ENCODE measurements around the gene NIT1.

Gene NIT1

DNA sequence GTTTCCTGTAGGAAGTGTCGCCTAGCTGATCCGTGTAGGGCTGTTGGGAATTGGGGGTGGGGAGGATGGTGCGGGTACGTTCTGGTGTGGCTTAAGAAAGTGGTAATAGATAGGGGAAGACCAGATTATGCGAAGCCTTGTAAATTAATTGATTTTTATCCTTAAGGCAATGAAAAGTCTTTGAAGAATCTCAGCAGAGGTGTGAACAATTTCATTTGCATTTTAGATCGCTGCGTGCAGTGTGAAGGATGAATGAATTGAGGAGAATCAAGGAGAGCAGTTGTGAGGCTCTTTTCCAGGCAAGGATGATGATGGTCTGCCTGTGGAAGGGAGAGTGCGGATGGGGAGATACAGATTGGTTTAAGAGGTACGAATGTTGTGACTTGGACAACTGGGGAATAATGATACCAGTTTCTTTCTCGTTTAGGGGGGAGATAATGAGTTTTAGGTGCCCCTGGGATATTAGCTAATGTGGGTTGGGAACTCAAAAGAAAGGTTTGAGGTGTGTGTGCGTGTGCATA is 15.4 kb downstream of the NIT1 start:
- TF ChIP-seq, protein P1, sequence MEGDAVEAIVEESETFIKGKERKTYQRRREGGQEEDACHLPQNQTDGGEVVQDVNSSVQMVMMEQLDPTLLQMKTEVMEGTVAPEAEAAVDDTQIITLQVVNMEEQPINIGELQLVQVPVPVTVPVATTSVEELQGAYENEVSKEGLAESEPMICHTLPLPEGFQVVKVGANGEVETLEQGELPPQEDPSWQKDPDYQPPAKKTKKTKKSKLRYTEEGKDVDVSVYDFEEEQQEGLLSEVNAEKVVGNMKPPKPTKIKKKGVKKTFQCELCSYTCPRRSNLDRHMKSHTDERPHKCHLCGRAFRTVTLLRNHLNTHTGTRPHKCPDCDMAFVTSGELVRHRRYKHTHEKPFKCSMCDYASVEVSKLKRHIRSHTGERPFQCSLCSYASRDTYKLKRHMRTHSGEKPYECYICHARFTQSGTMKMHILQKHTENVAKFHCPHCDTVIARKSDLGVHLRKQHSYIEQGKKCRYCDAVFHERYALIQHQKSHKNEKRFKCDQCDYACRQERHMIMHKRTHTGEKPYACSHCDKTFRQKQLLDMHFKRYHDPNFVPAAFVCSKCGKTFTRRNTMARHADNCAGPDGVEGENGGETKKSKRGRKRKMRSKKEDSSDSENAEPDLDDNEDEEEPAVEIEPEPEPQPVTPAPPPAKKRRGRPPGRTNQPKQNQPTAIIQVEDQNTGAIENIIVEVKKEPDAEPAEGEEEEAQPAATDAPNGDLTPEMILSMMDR (IDR thresholded peaks at IDR 0.05; ENCODE audit: low read length, missing control alignments) = no peak
- DNase-seq (ENCODE audit: low read depth) = no peak
- peak overlapping the region; percentile 97 for H3K4me3 ChIP-seq (replicated peaks; ENCODE audit: low read depth, low read length)

DNA sequence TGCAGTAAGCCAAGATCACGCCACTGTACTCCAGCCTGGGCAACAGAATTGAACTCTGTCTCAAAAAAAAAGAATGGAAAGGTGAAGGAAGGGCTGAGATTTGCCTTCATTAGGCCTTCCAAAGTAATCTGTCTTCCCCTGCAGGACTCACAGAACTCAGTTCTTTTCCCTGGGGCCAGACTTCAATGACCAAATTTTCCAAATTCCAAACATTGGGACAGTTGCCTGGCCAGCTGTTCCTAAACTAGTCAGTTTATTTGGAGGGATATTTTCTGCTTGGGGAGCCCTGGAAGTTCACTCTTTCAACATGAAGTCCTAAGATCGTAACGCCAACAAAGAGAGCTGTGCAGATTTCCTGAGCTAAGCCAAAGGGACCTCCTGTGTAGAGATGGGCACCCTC is 20.0 kb downstream of the NIT1 start:
- no peak overlapping the region for H3K4me3 ChIP-seq (replicated peaks; ENCODE audit: low read depth, low read length)
- no peak for DNase-seq (ENCODE audit: low read depth)
- TF ChIP-seq, protein P1 (IDR thresholded peaks at IDR 0.05; ENCODE audit: low read length, missing control alignments) = no peak

DNA sequence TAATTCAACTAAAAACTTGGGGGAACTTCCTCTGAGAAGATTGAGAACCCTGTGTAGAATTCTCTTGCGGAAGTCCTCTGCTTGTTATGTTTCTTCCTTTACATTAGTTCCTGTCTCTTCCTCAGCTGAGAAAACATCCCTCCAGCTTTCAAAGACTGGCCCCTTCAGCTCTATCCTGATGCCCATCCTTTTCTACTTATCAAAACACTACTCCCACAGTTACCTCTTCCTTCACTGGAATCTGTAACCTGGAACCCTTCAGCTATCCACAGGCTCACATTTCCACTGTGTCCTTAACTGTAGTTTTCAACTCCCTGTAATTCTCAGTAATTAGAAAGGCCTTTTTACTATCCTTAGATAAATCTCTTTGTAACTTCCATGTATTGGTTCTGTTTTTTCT is 20.5 kb downstream of the NIT1 start:
- no peak overlapping the region for H3K4me3 ChIP-seq (replicated peaks; ENCODE audit: low read depth, low read length)
- TF ChIP-seq, protein P1 (IDR thresholded peaks at IDR 0.05; ENCODE audit: low read length, missing control alignments) = no peak
- no peak for DNase-seq (ENCODE audit: low read depth)

DNA sequence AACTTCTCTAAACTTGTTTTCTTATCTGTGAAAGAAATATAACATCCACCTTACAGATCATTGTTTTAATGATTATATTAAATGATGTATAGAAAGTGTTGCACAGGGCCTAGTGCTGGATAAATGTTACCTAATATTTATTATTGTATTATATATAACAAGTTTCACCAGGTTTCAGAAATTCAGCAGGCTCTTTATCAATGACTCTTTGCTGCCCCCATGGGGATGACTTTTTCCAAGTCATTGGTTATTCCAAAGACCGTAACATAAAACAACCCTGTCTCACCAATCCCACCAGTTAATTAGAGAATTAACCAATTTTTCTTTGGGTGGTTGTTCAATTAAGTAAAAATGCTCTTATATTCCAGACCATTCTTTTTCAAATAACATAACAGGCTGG is 21.9 kb downstream of the NIT1 start:
- TF ChIP-seq, protein P1 (IDR thresholded peaks at IDR 0.05; ENCODE audit: low read length, missing control alignments) = peak; percentile 56
- peak; percentile 74 for DNase-seq (ENCODE audit: low read depth)
- H3K4me3 ChIP-seq (replicated peaks; ENCODE audit: low read depth, low read length) = no peak overlapping the region

DNA sequence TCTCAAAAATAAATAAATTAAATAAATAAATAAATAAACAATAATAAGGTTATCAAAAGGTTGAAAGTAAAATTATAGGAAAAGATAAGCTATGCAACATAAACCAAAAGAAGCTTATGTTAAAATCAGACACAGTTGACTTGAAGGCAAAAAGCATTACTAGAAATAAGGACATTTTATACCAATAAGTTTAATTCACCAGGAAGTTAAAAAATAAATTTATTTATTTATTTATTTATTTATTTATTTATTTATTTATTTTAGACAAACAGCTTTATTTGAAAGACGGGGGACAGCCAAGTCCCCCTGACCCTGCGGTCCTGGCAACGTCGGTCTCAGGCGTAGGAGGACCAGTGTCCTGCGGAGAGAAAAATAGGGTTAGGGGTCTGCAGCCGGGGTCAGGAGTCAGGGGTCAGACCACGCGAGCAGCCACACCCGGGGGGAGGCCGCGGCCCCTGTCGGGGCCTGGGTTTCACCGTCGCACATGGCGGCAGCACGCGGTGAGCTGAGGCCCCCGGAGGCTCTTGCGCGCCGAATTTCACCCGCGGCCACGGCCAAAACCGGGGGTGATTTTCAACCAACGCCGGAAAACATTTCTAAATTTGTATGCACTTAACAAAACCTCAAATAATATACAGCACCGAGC is 23.0 kb downstream of the NIT1 start:
- DNase-seq (ENCODE audit: low read depth) = no peak
- no peak overlapping the region for H3K4me3 ChIP-seq (replicated peaks; ENCODE audit: low read depth, low read length)
- TF ChIP-seq, protein P1 (IDR thresholded peaks at IDR 0.05; ENCODE audit: low read length, missing control alignments) = no peak

DNA sequence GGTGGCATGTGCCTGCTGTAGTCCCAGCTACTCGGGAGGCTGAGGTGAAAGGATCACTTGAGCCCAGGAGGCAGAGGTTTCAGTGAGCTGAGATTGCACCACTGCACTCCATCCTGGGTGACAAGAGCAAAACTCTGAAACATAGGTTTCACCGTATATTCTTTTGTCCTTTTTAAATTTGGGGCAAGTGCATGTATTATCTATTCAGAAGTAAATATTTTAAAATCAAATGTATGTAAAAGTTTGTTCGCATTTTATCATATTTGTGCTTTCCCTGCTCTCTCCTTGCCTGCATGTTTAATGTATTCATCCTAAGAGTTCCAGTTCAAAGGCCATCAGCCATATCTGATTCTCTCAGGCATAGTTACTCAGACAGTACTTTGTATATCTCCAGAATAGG is 27.9 kb downstream of the NIT1 start:
- no peak overlapping the region for H3K4me3 ChIP-seq (replicated peaks; ENCODE audit: low read depth, low read length)
- TF ChIP-seq, protein P1 (IDR thresholded peaks at IDR 0.05; ENCODE audit: low read length, missing control alignments) = no peak
- DNase-seq (ENCODE audit: low read depth) = no peak

DNA sequence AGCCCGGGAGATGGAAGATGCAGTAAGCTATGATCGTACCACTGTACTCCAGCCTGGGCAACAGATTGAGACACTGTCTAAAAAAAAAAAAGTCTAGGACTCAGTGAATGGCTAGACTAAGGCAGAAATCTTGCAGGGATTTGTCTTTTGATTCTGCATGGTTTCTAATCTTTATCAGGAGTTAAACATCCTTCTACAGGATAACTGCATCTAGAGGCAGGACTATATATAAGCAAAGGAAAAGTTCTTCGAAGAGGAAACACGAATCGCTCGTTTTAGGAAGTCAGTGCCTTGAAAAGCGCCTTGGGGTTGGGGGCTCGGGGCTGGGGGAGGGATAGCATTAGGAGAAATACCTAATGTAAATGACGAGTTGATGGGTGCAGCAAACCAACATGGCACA is 35.3 kb downstream of the NIT1 start:
- no peak for DNase-seq (ENCODE audit: low read depth)
- TF ChIP-seq, protein P1 (IDR thresholded peaks at IDR 0.05; ENCODE audit: low read length, missing control alignments) = no peak
- H3K4me3 ChIP-seq (replicated peaks; ENCODE audit: low read depth, low read length) = peak overlapping the region; percentile 99
